ENCODE data around the gene ATP2B2. TPM values are rescaled to one million over a fixed set of nuclear protein-coding genes. Genes with fewer than 3 reads are reported as not detected.

ATP2B2 gene
- total RNA-seq, 4 donors from 2014 or later, result 0.86 to 2.2 (median 1.0) TPM; not detected in 1

GRCh38 chr3:10285272-10286132, 219.9 kb downstream of the ATP2B2 start:
- peak in 1 of 2 donors; percentile 63 for DNase-seq (ENCODE audit: low spot score in 2 of 2)
- TF ChIP-seq EP300 (IDR thresholded peaks at IDR 0.05), result no peak
- TF ChIP-seq POLR2AphosphoS5 (IDR thresholded peaks at IDR 0.05), result no peak
- no peak for TF ChIP-seq POLR2A (IDR thresholded peaks at IDR 0.05)
- no peak for TF ChIP-seq CTCF (IDR thresholded peaks at IDR 0.05)
- H3K27me3 ChIP-seq, result no peaks in the 10 kb centered on the region
- H3K4me1 ChIP-seq, result peaks cover 45% of the 10 kb centered on the region
- peak overlapping the region; percentile 18 for H3K27ac ChIP-seq
- H3K4me3 ChIP-seq, result no peak overlapping the region
- no peaks in the 10 kb centered on the region for H3K9me3 ChIP-seq
- H3K36me3 ChIP-seq, result peaks cover 15% of the 10 kb centered on the region
- 68% methylated on average over 12 of the region's 12 CpGs for WGBS

- Histone ChIP-seq H3K27me3 (no peaks in the 10 kb centered on the region), H3K27ac (no peak overlapping the region), H3K9me3 (no peaks in the 10 kb centered on the region), H3K4me1 (peaks cover 45% of the 10 kb centered on the region), H3K4me3 (no peak overlapping the region), H3K36me3 (peaks cover 25% of the 10 kb centered on the region)
- TF ChIP-seq POLR2A (IDR thresholded peaks at IDR 0.05) (no peak), POLR2AphosphoS5 (IDR thresholded peaks at IDR 0.05) (no peak), CTCF (IDR thresholded peaks at IDR 0.05) (no peak), EP300 (IDR thresholded peaks at IDR 0.05) (no peak)
- 50% methylated on average over 7 of the region's 9 CpGs for WGBS
- no peak for DNase-seq (ENCODE audit: low spot score in 2 of 2)
Measured at GRCh38 chr3:10284496-10284895, 220.9 kb downstream of the ATP2B2 start.

GRCh38 chr3:10283638-10284037, 221.7 kb downstream of the ATP2B2 start:
- DNase-seq (ENCODE audit: low spot score in 2 of 2), result no peak
- 57% methylated on average over 5 of the region's 5 CpGs for WGBS

GRCh38 chr3:10281951-10282350, 223.4 kb downstream of the ATP2B2 start:
- Histone ChIP-seq H3K27ac (no peak overlapping the region), H3K4me1 (peaks cover 40% of the 10 kb centered on the region), H3K27me3 (no peaks in the 10 kb centered on the region), H3K36me3 (peaks cover 44% of the 10 kb centered on the region), H3K4me3 (no peak overlapping the region), H3K9me3 (no peaks in the 10 kb centered on the region)
- no peak for TF ChIP-seq CTCF (IDR thresholded peaks at IDR 0.05)
- no peak for TF ChIP-seq POLR2AphosphoS5 (IDR thresholded peaks at IDR 0.05)
- 78% methylated on average over 5 of the region's 5 CpGs for WGBS
- DNase-seq (ENCODE audit: low spot score in 2 of 2), result no peak

More at GRCh38 chr3:10283638-10284037, 221.7 kb downstream of the ATP2B2 start:
- no peak overlapping the region for H3K4me3 ChIP-seq
- TF ChIP-seq EP300 (IDR thresholded peaks at IDR 0.05) (no peak), POLR2AphosphoS5 (IDR thresholded peaks at IDR 0.05) (no peak), CTCF (IDR thresholded peaks at IDR 0.05) (no peak), POLR2A (IDR thresholded peaks at IDR 0.05) (no peak)
- H3K27ac ChIP-seq, result no peak overlapping the region
- H3K9me3 ChIP-seq, result no peaks in the 10 kb centered on the region
- H3K4me1 ChIP-seq, result peaks cover 45% of the 10 kb centered on the region
- peaks cover 29% of the 10 kb centered on the region for H3K36me3 ChIP-seq
- H3K27me3 ChIP-seq, result no peaks in the 10 kb centered on the region

GRCh38 chr3:10280571-10280970, 224.8 kb downstream of the ATP2B2 start:
- peaks cover 27% of the 10 kb centered on the region for H3K4me1 ChIP-seq
- no peak overlapping the region for H3K4me3 ChIP-seq
- TF ChIP-seq CTCF (IDR thresholded peaks at IDR 0.05), result no peak
- no peak for TF ChIP-seq POLR2A (IDR thresholded peaks at IDR 0.05)
- no peak for TF ChIP-seq EP300 (IDR thresholded peaks at IDR 0.05)
- no peak for TF ChIP-seq POLR2AphosphoS5 (IDR thresholded peaks at IDR 0.05)
- no peak overlapping the region for H3K27ac ChIP-seq
- peaks cover 49% of the 10 kb centered on the region for H3K36me3 ChIP-seq
- 85% methylated on average over 6 of the region's 6 CpGs for WGBS
- no peaks in the 10 kb centered on the region for H3K27me3 ChIP-seq
- peak in 1 of 2 donors; percentile 4 for DNase-seq (ENCODE audit: low spot score in 2 of 2)
- H3K9me3 ChIP-seq, result no peaks in the 10 kb centered on the region
